ENCODE data around the gene ZFAND3. TPM values are rescaled to one million over a fixed set of nuclear protein-coding genes. Genes with fewer than 3 reads are reported as not detected.

ZFAND3 gene
- total and polyA plus RNA-seq, 10 of the 15 experiments (the other 5 are each of a cell fraction or from before 2014, with no cell fraction given) = 0.90 to 34.4 (median 16.3) TPM

- ATAC-seq (no peak), DNase-seq (ENCODE audit: low read depth, low spot score) (no peak), FAIRE-seq (no peak)
- no peaks in the 10 kb centered on the region for H3K4me1 ChIP-seq (ENCODE audit: control insufficient read depth, insufficient read depth, low read length)
- no peak overlapping the region for H3K27ac ChIP-seq (ENCODE audit: control insufficient read depth, insufficient read depth)
- no peaks in the 10 kb centered on the region for H4K20me1 ChIP-seq (ENCODE audit: control insufficient read depth, insufficient read depth)
- no TSS peak for BruUV-seq (replicated peaks)
- in situ Hi-C loops (cut with MboI) (no loop called here), intact Hi-C loops (cut with micrococcal nuclease; ENCODE audit: unreplicated experiment) (no loop called here)
- no peaks in the 10 kb centered on the region for H3K9me3 ChIP-seq (replicated peaks; ENCODE audit: control insufficient read depth, insufficient read depth, low read length)
- POLR2A ChIA-PET = interaction anchor here (0.5 kb wide), 1 partner anchor 54 kb away, joined by 4 read pairs; no protein-coding TSS in a partner anchor
- H3K27me3 ChIP-seq (replicated peaks in 1 of 2; ENCODE audit: control insufficient read depth in 2 of 2, insufficient read depth in 2 of 2, low read length in 1 of 2) = no peaks in the 10 kb centered on the region
- TF ChIP-seq YBX1 (IDR thresholded peaks at IDR 0.05) (no peak), GATAD2B (conservative IDR thresholded peaks at IDR 0.05; ENCODE audit: low read depth) (no peak), E4F1 (IDR thresholded peaks at IDR 0.05; ENCODE audit: borderline replicate concordance, partially characterized antibody) (no peak), PKNOX1 (IDR thresholded peaks at IDR 0.05) (no peak), FOXM1 (IDR thresholded peaks at IDR 0.05; ENCODE audit: low read depth, low read length) (no peak), EGR1 (IDR thresholded peaks at IDR 0.05; ENCODE audit: borderline replicate concordance in 1 of 2, low read depth in 2 of 2, low read length in 2 of 2) (no peak), MEF2A (IDR thresholded peaks at IDR 0.05; ENCODE audit: insufficient read depth, low read depth, low read length) (no peak), HSF1 (IDR thresholded peaks at IDR 0.05; ENCODE audit: low read depth, low read length) (no peak), SIX5 (IDR thresholded peaks at IDR 0.05; ENCODE audit: low read depth, low read length, severe bottlenecking) (no peak), SMARCA5 (IDR thresholded peaks at IDR 0.05) (no peak), GABPA (IDR thresholded peaks at IDR 0.05; ENCODE audit: low read depth) (no peak), STAT3 (IDR thresholded peaks at IDR 0.05; ENCODE audit: low read depth, low read length) (no peak), ZBTB11 (CRISPR knock-in tag; IDR thresholded peaks at IDR 0.05) (no peak), CREM (IDR thresholded peaks at IDR 0.05; ENCODE audit: low read depth) (no peak), RFX5 (IDR thresholded peaks at IDR 0.05; ENCODE audit: low read depth, low read length) (no peak), NR2C1 (IDR thresholded peaks at IDR 0.05) (no peak), EZH2 (IDR thresholded peaks at IDR 0.05; ENCODE audit: borderline replicate concordance, control insufficient read depth, low read depth, low read length) (no peak)
- 41% methylated on average over 6 of the region's 6 CpGs for WGBS (ENCODE audit: insufficient coverage, insufficient replicate concordance, low lambda C conversion rate, missing lambda C conversion rate)
- RAD21 ChIA-PET (ENCODE audit: unreplicated experiment) = interaction anchor here (1.2 to 1.7 kb wide), 2 partner anchors 66 to 241 kb away, joined by 3 to 4 read pairs; no protein-coding TSS in a partner anchor
- no peak overlapping the region for H3K9ac ChIP-seq (ENCODE audit: control insufficient read depth, insufficient read depth, low read length)
- SMC1A ChIA-PET (ENCODE audit: uncharacterized antibody, unreplicated experiment) = interaction anchor here (0.6 to 4.3 kb wide), 7 partner anchors 10 to 219 kb away, joined by 3 to 25 read pairs (median 5); no protein-coding TSS in a partner anchor
- CTCF ChIA-PET = interaction anchor here (1.0 to 3.6 kb wide), 5 partner anchors 10 to 701 kb away, joined by 4 to 24 read pairs (median 6); no protein-coding TSS in a partner anchor
- H3K4me3 ChIP-seq = no peak overlapping the region
- H3K4me2 ChIP-seq (ENCODE audit: control insufficient read depth, insufficient read depth) = no peak overlapping the region
- H3K36me3 ChIP-seq (ENCODE audit: control insufficient read depth in 2 of 2, insufficient read depth in 2 of 2, low read length in 1 of 2) = no peaks in the 10 kb centered on the region
- H3K79me2 ChIP-seq (ENCODE audit: control insufficient read depth, insufficient read depth, low read length) = no peaks in the 10 kb centered on the region
- H2AFZ ChIP-seq (ENCODE audit: control insufficient read depth, low read depth, low read length) = no peak overlapping the region
These were observed 26.5 kb upstream of the ZFAND3 start for GRCh38 chr6:37793067-37793466.
